Measurements from ENCODE around the gene INPP5D. TPM values are rescaled to one million over a fixed set of nuclear protein-coding genes. Genes with fewer than 3 reads are reported as not detected.

INPP5D gene
- total and polyA plus RNA-seq, 4 donors, result 2.9 to 18.8 (median 6.6) TPM

GRCh38 chr2:233108611-233109490 is 48.7 kb downstream of the INPP5D start:
- H3K27ac ChIP-seq (ENCODE audit: low read depth in 1 of 2, low read length in 2 of 2), result no peak overlapping the region
- TF ChIP-seq JUND (IDR thresholded peaks at IDR 0.05) (no peak), REST (IDR thresholded peaks at IDR 0.05) (no peak), FOXA1 (IDR thresholded peaks at IDR 0.05) (no peak), YY1 (IDR thresholded peaks at IDR 0.05) (no peak), GABPA (IDR thresholded peaks at IDR 0.05 in 1 of 2, conservative IDR thresholded peaks at IDR 0.05 in 1 of 2) (no peak), NR2F2 (IDR thresholded peaks at IDR 0.05) (no peak), SP1 (IDR thresholded peaks at IDR 0.05) (no peak)
- TF ChIP-seq, protein P1, sequence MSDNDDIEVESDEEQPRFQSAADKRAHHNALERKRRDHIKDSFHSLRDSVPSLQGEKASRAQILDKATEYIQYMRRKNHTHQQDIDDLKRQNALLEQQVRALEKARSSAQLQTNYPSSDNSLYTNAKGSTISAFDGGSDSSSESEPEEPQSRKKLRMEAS (IDR thresholded peaks at IDR 0.05), result no peak
- H3K4me1 ChIP-seq (ENCODE audit: control insufficient read depth in 4 of 4, insufficient read depth in 4 of 4, low read length in 3 of 4), result no peaks in the 10 kb centered on the region
- no peaks in the 10 kb centered on the region for H3K9me3 ChIP-seq (ENCODE audit: control insufficient read depth in 4 of 4, low read length in 3 of 4)
- H3K4me3 ChIP-seq (ENCODE audit: low read depth in 1 of 3, low read length in 3 of 3), result no peak overlapping the region
- 69% methylated on average over 10 of the region's 10 CpGs for WGBS
- DNase-seq (ENCODE audit: low spot score), result no peak
- peaks cover 0 to 2% (median 0%) of the 10 kb centered on the region in 4 donors for H3K36me3 ChIP-seq (ENCODE audit: control insufficient read depth in 4 of 4, insufficient read depth in 3 of 4, low read depth in 1 of 4, low read length in 3 of 4)
- H3K27me3 ChIP-seq (ENCODE audit: control insufficient read depth in 4 of 4, insufficient read depth in 4 of 4, low read length in 3 of 4), result no peaks in the 10 kb centered on the region
- no peak overlapping the region for H3K9ac ChIP-seq (ENCODE audit: low read depth in 1 of 2, low read length in 2 of 2)

GRCh38 chr2:233111427-233111826 is 51.3 kb downstream of the INPP5D start:
- Histone ChIP-seq H3K4me1 (ENCODE audit: control insufficient read depth in 4 of 4, insufficient read depth in 4 of 4, low read length in 3 of 4) (no peaks in the 10 kb centered on the region), H3K4me3 (ENCODE audit: low read depth in 1 of 3, low read length in 3 of 3) (no peak overlapping the region), H3K9me3 (ENCODE audit: control insufficient read depth in 4 of 4, low read length in 3 of 4) (no peaks in the 10 kb centered on the region), H3K9ac (ENCODE audit: low read depth in 1 of 2, low read length in 2 of 2) (no peak overlapping the region), H3K36me3 (ENCODE audit: control insufficient read depth in 4 of 4, insufficient read depth in 3 of 4, low read depth in 1 of 4, low read length in 3 of 4) (peaks cover 0 to 2% (median 0%) of the 10 kb centered on the region in 4 donors), H3K27me3 (ENCODE audit: control insufficient read depth in 4 of 4, insufficient read depth in 4 of 4, low read length in 3 of 4) (no peaks in the 10 kb centered on the region), H3K27ac (ENCODE audit: low read depth in 1 of 2, low read length in 2 of 2) (no peak overlapping the region)
- DNase-seq (ENCODE audit: low spot score), result no peak
- TF ChIP-seq EGR1 (IDR thresholded peaks at IDR 0.05; ENCODE audit: low read depth in 2 of 2) (no peak), TAF1 (conservative IDR thresholded peaks at IDR 0.05) (no peak), FOXA2 (IDR thresholded peaks at IDR 0.05) (no peak), RAD21 (IDR thresholded peaks at IDR 0.05) (no peak), NR2F2 (IDR thresholded peaks at IDR 0.05) (no peak), REST (IDR thresholded peaks at IDR 0.05) (no peak), RXRA (IDR thresholded peaks at IDR 0.05) (no peak), YY1 (IDR thresholded peaks at IDR 0.05) (no peak), SP1 (IDR thresholded peaks at IDR 0.05) (no peak), HNF4A (conservative IDR thresholded peaks at IDR 0.05) (no peak), JUND (IDR thresholded peaks at IDR 0.05) (no peak), ZBTB33 (IDR thresholded peaks at IDR 0.05) (no peak), FOXA1 (IDR thresholded peaks at IDR 0.05) (no peak), ATF3 (IDR thresholded peaks at IDR 0.05) (no peak), GABPA (IDR thresholded peaks at IDR 0.05 in 1 of 2, conservative IDR thresholded peaks at IDR 0.05 in 1 of 2) (no peak), HNF4G (IDR thresholded peaks at IDR 0.05) (no peak)
- TF ChIP-seq, protein P1 (IDR thresholded peaks at IDR 0.05), result no peak
- TF ChIP-seq, protein P2, sequence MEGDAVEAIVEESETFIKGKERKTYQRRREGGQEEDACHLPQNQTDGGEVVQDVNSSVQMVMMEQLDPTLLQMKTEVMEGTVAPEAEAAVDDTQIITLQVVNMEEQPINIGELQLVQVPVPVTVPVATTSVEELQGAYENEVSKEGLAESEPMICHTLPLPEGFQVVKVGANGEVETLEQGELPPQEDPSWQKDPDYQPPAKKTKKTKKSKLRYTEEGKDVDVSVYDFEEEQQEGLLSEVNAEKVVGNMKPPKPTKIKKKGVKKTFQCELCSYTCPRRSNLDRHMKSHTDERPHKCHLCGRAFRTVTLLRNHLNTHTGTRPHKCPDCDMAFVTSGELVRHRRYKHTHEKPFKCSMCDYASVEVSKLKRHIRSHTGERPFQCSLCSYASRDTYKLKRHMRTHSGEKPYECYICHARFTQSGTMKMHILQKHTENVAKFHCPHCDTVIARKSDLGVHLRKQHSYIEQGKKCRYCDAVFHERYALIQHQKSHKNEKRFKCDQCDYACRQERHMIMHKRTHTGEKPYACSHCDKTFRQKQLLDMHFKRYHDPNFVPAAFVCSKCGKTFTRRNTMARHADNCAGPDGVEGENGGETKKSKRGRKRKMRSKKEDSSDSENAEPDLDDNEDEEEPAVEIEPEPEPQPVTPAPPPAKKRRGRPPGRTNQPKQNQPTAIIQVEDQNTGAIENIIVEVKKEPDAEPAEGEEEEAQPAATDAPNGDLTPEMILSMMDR (IDR thresholded peaks at IDR 0.05; ENCODE audit: low read depth, low read length, missing input control), result no peak
- WGBS, result 99% methylated on average over 5 of the region's 5 CpGs

All from liver (tissue), 9 donors.